Uterus (tissue), 4 donors: ENCODE measurements around the gene OSBPL9. TPM values are rescaled to one million over a fixed set of nuclear protein-coding genes. Genes with fewer than 3 reads are reported as not detected.

Experiments
- DNase-seq, 2 donors: peaks; one replicate each; pipeline ENCODE4 v3.0.0-alpha.2; 2019 to 2020
- H3K27ac ChIP-seq, 2 donors: fragments of 200-600 bp; sonication (generic); 1 replicate in 1 of 2; 2 replicates in 1 of 2; pipeline ENCODE4 v1.5.1; 2016 to 2018
- H3K27me3 ChIP-seq, 2 donors: fragments of 200-600 bp; sonication (generic); one replicate each; pipeline ENCODE4 v1.5.1; 2018 to 2019; ENCODE audit warnings: control low read depth in 1 of 2
- H3K36me3 ChIP-seq, 2 donors: fragments of 200-600 bp; sonication (generic); one replicate each; pipeline ENCODE4 v1.5.1; 2019; ENCODE audit warnings: control low read depth in 1 of 2
- H3K4me1 ChIP-seq, 2 donors: fragments of 200-600 bp; sonication (generic); one replicate each; pipeline ENCODE4 v1.5.1; 2018 to 2019; ENCODE audit warnings: control low read depth in 1 of 2
- H3K4me3 ChIP-seq, 2 donors: fragments of 200-600 bp; sonication (generic); 1 replicate in 1 of 2; 2 replicates in 1 of 2; pipeline ENCODE4 v1.5.1; 2018 to 2019; ENCODE audit warnings: mild to moderate bottlenecking in 1 of 2
- H3K9me3 ChIP-seq, 2 donors: fragments of 200-600 bp; sonication (generic); one replicate each; pipeline ENCODE4 v1.5.1; 2019; ENCODE audit warnings: control low read depth in 1 of 2
- CTCF ChIP-seq, 4 experiments: fragments of 200-600 bp in 2 of 4; fragments of 450-650 bp in 2 of 4; sonication (generic) in 2 of 4; IDR thresholded peaks; one replicate each; pipeline ENCODE4 v1.5.1; 2016 to 2019; ENCODE audit warnings: antibody characterized with exemption in 4 of 4, mild to moderate bottlenecking in 2 of 4, moderate library complexity in 1 of 4
- POLR2A ChIP-seq, 2 donors: fragments of 450-650 bp; IDR thresholded peaks; one replicate each; pipeline ENCODE4 v1.6.1; 2016; ENCODE audit warnings: antibody characterized with exemption in 2 of 2, mild to moderate bottlenecking in 1 of 2, moderate library complexity in 1 of 2
- intact Hi-C: fragments of 100-400 bp; cut with DNase I; formaldehyde crosslinking; loops from one replicate; pipeline ENCODE4 v1.15.1; 2023; ENCODE audit warnings: low total_unique reads
- total RNA-seq, 4 donors: library from RNA; depleted of rRNA in 3 of 4; stranded (reverse); fragments of >200 nt in 3 of 4; gene quantifications; one replicate each; pipeline versions ENCODE4 v1.1.0 to v1.2.4, GENCODE V29; 2014 to 2023
- donor health status: DM: yes; HTN: yes; CAD: no.

Gene OSBPL9
- total RNA-seq, 4 donors from 2014 or later, result 94.0 to 122 (median 108) TPM

GRCh38 chr1:51628715-51629590, 12.1 kb downstream of the OSBPL9 start:
- peaks cover 0 to 4% of the 10 kb centered on the region in 2 donors for H3K4me1 ChIP-seq
- TF ChIP-seq POLR2A (IDR thresholded peaks at IDR 0.05), result no peak
- TF ChIP-seq CTCF (IDR thresholded peaks at IDR 0.05), result no peak
- DNase-seq, result no peak
- no peaks in the 10 kb centered on the region for H3K27me3 ChIP-seq
- intact Hi-C loops, result no loop called here
- no peaks in the 10 kb centered on the region for H3K9me3 ChIP-seq
- no peaks in the 10 kb centered on the region for H3K36me3 ChIP-seq
- H3K27ac ChIP-seq, result peak overlapping the region in 1 of 2 donors; percentile 2
- no peak overlapping the region for H3K4me3 ChIP-seq

DNA sequence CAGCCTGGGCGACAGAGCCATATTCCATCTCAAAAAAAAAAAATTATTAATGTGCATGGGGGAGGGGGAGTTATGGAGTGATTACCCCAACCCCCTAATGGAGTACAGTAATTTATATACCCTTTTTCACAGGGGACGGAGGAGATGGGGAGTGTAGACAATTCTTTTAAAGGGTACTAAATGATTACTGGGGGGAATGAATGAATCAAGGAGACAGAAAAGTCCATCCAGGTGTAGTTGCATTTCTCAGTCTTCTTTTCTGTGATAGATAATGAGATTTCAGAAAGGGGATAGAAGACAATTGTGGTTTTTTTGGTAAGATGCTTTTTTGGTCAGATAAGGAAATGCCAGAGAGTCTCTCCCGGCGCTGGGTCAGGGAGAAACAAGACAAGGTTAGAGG, 13.0 kb downstream of the OSBPL9 start:
- H3K4me1 ChIP-seq, result no peaks in the 10 kb centered on the region
- no peaks in the 10 kb centered on the region for H3K9me3 ChIP-seq
- DNase-seq, result no peak
- TF ChIP-seq CTCF (IDR thresholded peaks at IDR 0.05), result no peak
- TF ChIP-seq POLR2A (IDR thresholded peaks at IDR 0.05), result no peak
- intact Hi-C loops, result no loop called here
- no peak overlapping the region for H3K27ac ChIP-seq
- H3K36me3 ChIP-seq, result no peaks in the 10 kb centered on the region
- no peak overlapping the region for H3K4me3 ChIP-seq
- no peaks in the 10 kb centered on the region for H3K27me3 ChIP-seq

GRCh38 chr1:51630393-51630792, 13.5 kb downstream of the OSBPL9 start:
- TF ChIP-seq CTCF (IDR thresholded peaks at IDR 0.05), result no peak
- intact Hi-C loops, result no loop called here
- no peaks in the 10 kb centered on the region for H3K4me1 ChIP-seq
- H3K9me3 ChIP-seq, result no peaks in the 10 kb centered on the region
- H3K36me3 ChIP-seq, result no peaks in the 10 kb centered on the region
- no peak for DNase-seq
- no peaks in the 10 kb centered on the region for H3K27me3 ChIP-seq
- H3K4me3 ChIP-seq, result no peak overlapping the region
- H3K27ac ChIP-seq, result no peak overlapping the region

GRCh38 chr1:51630922-51631321, 14.0 kb downstream of the OSBPL9 start:
- no peak overlapping the region for H3K27ac ChIP-seq
- no peaks in the 10 kb centered on the region for H3K27me3 ChIP-seq
- no peaks in the 10 kb centered on the region for H3K9me3 ChIP-seq
- TF ChIP-seq CTCF (IDR thresholded peaks at IDR 0.05) (no peak), POLR2A (IDR thresholded peaks at IDR 0.05) (no peak)
- intact Hi-C loops, result no loop called here
- no peaks in the 10 kb centered on the region for H3K36me3 ChIP-seq
- DNase-seq, result no peak
- no peaks in the 10 kb centered on the region for H3K4me1 ChIP-seq
- H3K4me3 ChIP-seq, result no peak overlapping the region

GRCh38 chr1:51631747-51632146, 14.9 kb downstream of the OSBPL9 start:
- no peak for TF ChIP-seq CTCF (IDR thresholded peaks at IDR 0.05)
- TF ChIP-seq POLR2A (IDR thresholded peaks at IDR 0.05), result no peak
- DNase-seq, result no peak
- no peaks in the 10 kb centered on the region for H3K4me1 ChIP-seq
- no peak overlapping the region for H3K27ac ChIP-seq
- no peak overlapping the region for H3K4me3 ChIP-seq
- no peaks in the 10 kb centered on the region for H3K27me3 ChIP-seq
- intact Hi-C loops, result no loop called here
- no peaks in the 10 kb centered on the region for H3K9me3 ChIP-seq
- H3K36me3 ChIP-seq, result no peaks in the 10 kb centered on the region
